ENCODE results near the gene BSPH1. TPM values are rescaled to one million over a fixed set of nuclear protein-coding genes. Genes with fewer than 3 reads are reported as not detected.

The BSPH1 gene
- total RNA-seq, 1 donor from 2014 or later = not detected

GRCh38 chr19:48030073-48030472, 38.1 kb upstream of the BSPH1 start:
- H3K4me1 ChIP-seq = no peaks in the 10 kb centered on the region
- Mint-ChIP-seq H3K9me3 (no peaks in the 10 kb centered on the region), H3K4me3 (no peak overlapping the region), H3K27me3 (ENCODE audit: insufficient read depth, low read depth) (peaks cover 4% of the 10 kb centered on the region), H3K27ac (no peak overlapping the region), H3K36me3 (no peaks in the 10 kb centered on the region), H3K4me1 (peaks cover 2% of the 10 kb centered on the region)
- no peak overlapping the region for H3K4me3 ChIP-seq
- no peaks in the 10 kb centered on the region for H3K9me3 ChIP-seq (ENCODE audit: low read depth)
- H3K27me3 ChIP-seq = no peaks in the 10 kb centered on the region
- H3K79me2 ChIP-seq (ENCODE audit: low read depth) = no peaks in the 10 kb centered on the region
- H2AFZ ChIP-seq (replicated peaks) = no peak overlapping the region
- H3K36me3 ChIP-seq = no peaks in the 10 kb centered on the region
- TF ChIP-seq CTCF (IDR thresholded peaks at IDR 0.05) (no peak), EZH2phosphoT487 (IDR thresholded peaks at IDR 0.05) (no peak), EZH2 (IDR thresholded peaks at IDR 0.05) (no peak)
- no peak for DNase-seq (ENCODE audit: low spot score)
- H3K27ac ChIP-seq = no peak overlapping the region
- no peak overlapping the region for H3K4me2 ChIP-seq
- no peaks in the 10 kb centered on the region for H4K20me1 ChIP-seq (ENCODE audit: low read depth)
- no peak overlapping the region for H3K9ac ChIP-seq
- no peaks in the 10 kb centered on the region for H3F3A ChIP-seq (ENCODE audit: low read depth)

- Mint-ChIP-seq H3K27me3 (ENCODE audit: insufficient read depth, low read depth) (peaks cover 4% of the 10 kb centered on the region), H3K36me3 (no peaks in the 10 kb centered on the region), H3K4me1 (peaks cover 2% of the 10 kb centered on the region), H3K27ac (no peak overlapping the region), H3K4me3 (no peak overlapping the region), H3K9me3 (no peaks in the 10 kb centered on the region)
- H3K27me3 ChIP-seq = no peaks in the 10 kb centered on the region
- no peak overlapping the region for H3K27ac ChIP-seq
- H3K79me2 ChIP-seq (ENCODE audit: low read depth) = no peaks in the 10 kb centered on the region
- H3K9ac ChIP-seq = no peak overlapping the region
- no peaks in the 10 kb centered on the region for H3K9me3 ChIP-seq (ENCODE audit: low read depth)
- no peak for DNase-seq (ENCODE audit: low spot score)
- no peaks in the 10 kb centered on the region for H3F3A ChIP-seq (ENCODE audit: low read depth)
- H3K4me1 ChIP-seq = no peaks in the 10 kb centered on the region
- no peak overlapping the region for H2AFZ ChIP-seq (replicated peaks)
- H3K4me2 ChIP-seq = no peak overlapping the region
- H3K36me3 ChIP-seq = no peaks in the 10 kb centered on the region
- no peak for TF ChIP-seq EZH2 (IDR thresholded peaks at IDR 0.05)
- TF ChIP-seq CTCF (IDR thresholded peaks at IDR 0.05) = no peak
- TF ChIP-seq EZH2phosphoT487 (IDR thresholded peaks at IDR 0.05) = no peak
- no peak overlapping the region for H3K4me3 ChIP-seq
- H4K20me1 ChIP-seq (ENCODE audit: low read depth) = no peaks in the 10 kb centered on the region
Measured at GRCh38 chr19:48029431-48029830, 37.5 kb upstream of the BSPH1 start.

- Histone ChIP-seq H3K4me1 (no peaks in the 10 kb centered on the region), H3K9ac (no peak overlapping the region), H4K20me1 (ENCODE audit: low read depth) (no peaks in the 10 kb centered on the region), H3K79me2 (ENCODE audit: low read depth) (no peaks in the 10 kb centered on the region), H2AFZ (replicated peaks) (no peak overlapping the region), H3K9me3 (ENCODE audit: low read depth) (no peaks in the 10 kb centered on the region), H3K27me3 (no peaks in the 10 kb centered on the region), H3K36me3 (no peaks in the 10 kb centered on the region), H3F3A (ENCODE audit: low read depth) (no peaks in the 10 kb centered on the region), H3K4me3 (no peak overlapping the region), H3K27ac (no peak overlapping the region), H3K4me2 (no peak overlapping the region)
- DNase-seq (ENCODE audit: low spot score) = no peak
- Mint-ChIP-seq H3K4me1 (peaks cover 2% of the 10 kb centered on the region), H3K36me3 (no peaks in the 10 kb centered on the region), H3K27me3 (ENCODE audit: insufficient read depth, low read depth) (peaks cover 14% of the 10 kb centered on the region), H3K4me3 (no peak overlapping the region), H3K9me3 (no peaks in the 10 kb centered on the region), H3K27ac (no peak overlapping the region)
- no peak for TF ChIP-seq EZH2phosphoT487 (IDR thresholded peaks at IDR 0.05)
- TF ChIP-seq EZH2 (IDR thresholded peaks at IDR 0.05) = no peak
- no peak for TF ChIP-seq CTCF (IDR thresholded peaks at IDR 0.05)
Measured at GRCh38 chr19:48025480-48025879, 33.5 kb upstream of the BSPH1 start.
